Hematopoietic multipotent progenitor cell treated with erythropoietin and hydrocortisone succinate and interleukin-3 and kit ligand, for 15 days (in vitro differentiated cells): ENCODE measurements around the gene PRR15.
"Not testable (repeated sequence)": the region's sequence is repeated elsewhere in the genome, so short reads cannot be mapped to it uniquely, and the experiment has no call there.

Experiments used
- DNase-seq: peaks from one replicate; pipeline ENCODE4 v3.0.0-alpha.2; 2015; ENCODE audit warnings: low spot score

The PRR15 gene

DNA sequence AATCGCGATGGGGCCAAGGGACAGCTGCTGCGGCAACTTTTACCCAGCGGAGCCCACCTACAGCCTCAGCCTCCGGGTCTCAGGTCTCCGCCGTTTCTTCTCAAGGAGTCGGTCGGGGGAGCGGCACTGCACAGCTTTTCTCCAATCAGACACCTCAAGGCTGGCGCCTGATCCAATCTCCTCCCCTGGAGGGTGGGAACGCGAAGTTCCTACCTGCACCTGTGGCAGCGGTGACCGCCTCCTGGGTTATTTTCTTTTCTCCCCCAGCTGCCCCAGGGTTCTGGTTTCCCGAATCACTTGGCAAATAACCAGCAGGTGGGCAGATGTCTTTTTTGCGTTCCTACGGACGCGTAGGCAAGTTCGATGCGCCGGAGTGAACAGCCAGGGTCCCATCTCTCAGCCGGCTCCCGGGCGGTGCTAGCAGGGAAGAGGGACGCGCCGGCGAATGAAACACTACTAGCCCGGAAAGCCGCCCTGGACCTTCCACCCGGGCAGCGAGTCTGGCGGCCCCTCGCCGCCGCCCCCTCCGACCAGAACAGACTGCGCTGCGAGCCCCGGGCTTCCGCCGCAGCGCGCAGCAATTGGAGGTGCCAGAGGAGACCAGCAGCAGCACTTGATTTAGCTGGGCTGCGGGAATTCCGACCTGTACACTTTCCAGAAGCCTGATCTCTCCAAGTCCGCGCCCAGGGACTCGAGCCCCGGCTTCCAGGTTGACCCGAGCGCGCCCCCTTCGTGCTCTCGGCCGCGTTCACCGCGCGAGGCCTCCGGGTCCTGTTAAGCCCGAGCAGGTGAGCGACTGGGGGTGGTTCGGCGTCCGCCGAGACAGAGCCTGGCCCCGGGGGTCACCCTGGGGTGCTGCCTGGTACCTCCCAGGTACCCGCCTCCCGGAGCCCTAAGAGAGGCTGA, at the start of gene PRR15:
Gene PRR15 (plus strand): TSS at position 246 of the 906 bp plus-strand sequence. CDS start 2,495 bp downstream, outside the sequence.
- DNase-seq, result no peak

GRCh38 chr7:29516491-29516890, 47.1 kb upstream of the PRR15 start:
- no peak for DNase-seq

- no peak for DNase-seq
These were observed 45.0 kb upstream of the PRR15 start for GRCh38 chr7:29518616-29519015.

DNA sequence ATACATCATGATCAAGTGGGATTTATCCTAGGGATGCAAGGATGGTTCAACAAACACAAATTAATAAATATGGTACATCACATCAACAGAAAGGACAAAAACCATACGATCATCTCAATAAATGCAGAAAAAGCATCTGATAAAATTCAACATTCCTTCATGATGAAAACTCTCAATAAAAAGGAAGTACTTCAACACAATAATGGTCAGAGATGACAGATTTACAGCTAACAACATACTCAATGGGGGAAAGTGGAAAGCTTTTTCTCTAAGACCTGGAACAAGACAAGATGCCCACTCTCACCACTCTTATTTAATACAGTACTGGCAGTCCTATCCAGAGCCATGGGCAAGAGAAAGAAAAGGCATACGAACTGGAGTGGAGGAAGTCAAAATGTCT, 39.9 kb upstream of the PRR15 start:
- no peak for DNase-seq

- no peak for DNase-seq
These were observed 36.0 kb upstream of the PRR15 start for GRCh38 chr7:29527505-29528108.

GRCh38 chr7:29528526-29528925, 35.1 kb upstream of the PRR15 start:
- not testable (repeated sequence) for DNase-seq

GRCh38 chr7:29538389-29538788, 25.2 kb upstream of the PRR15 start:
- DNase-seq, result no peak

GRCh38 chr7:29539471-29539870, 24.2 kb upstream of the PRR15 start:
- DNase-seq, result no peak

- DNase-seq, result no peak
These were observed 16.2 kb upstream of the PRR15 start for GRCh38 chr7:29547421-29547820.

DNA sequence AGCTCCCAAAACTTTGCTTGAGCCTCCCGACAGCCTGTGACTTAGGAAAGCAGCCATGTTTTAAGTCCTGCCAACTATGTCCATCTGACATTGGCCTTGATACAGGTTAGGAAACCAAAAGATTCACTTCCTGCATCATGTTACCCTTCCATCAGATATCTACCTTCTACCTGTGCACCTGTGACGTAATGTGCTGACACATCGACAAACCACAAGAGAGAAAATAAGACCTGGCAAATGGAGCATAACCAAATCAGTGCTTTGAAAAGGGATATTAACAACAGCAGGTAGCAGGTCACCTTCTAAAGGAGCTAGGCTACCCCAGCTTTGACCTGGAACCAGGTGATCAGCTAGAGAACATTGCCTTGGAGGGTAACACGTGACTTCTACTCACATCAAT, 14.8 kb upstream of the PRR15 start:
- no peak for DNase-seq

DNA sequence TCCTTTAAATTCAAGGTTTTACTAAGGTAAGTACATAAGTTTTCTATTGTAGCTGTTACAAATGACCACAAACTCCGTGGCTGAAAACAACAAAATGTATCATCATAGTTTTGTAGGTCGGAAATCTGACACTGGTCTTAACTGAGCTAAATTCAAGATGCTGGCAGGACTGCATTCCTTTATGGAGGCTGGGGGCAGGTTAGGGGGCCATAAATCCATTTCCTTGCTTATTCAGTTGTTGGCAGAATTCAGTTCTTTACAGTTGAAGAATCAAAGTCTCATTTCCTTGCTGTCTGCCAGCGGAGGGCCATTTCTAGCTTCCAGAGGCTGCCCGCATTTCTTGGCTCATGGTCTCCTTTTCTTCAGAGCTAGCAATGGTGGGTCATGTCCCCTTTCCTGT, 11.2 kb upstream of the PRR15 start:
- DNase-seq, result no peak

DNA sequence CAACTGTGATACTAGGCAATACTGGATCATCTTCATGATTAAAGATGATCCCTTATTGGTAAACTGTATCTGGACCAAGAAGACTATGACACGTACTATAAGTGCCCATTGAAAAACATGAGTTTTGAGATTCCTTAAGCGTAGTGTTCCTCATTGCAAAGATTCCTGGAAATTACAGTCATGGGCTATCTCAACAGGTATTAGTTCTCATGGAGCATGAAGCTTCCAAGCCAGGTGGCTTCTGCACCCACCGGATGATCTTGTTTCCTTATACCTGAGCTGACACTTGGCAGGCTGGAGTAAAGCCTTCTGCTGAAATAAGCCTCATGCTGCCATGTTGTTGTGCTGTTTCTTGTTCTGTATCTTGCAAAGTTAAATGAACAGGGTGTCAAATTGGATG, 8.6 kb upstream of the PRR15 start:
- no peak for DNase-seq

DNA sequence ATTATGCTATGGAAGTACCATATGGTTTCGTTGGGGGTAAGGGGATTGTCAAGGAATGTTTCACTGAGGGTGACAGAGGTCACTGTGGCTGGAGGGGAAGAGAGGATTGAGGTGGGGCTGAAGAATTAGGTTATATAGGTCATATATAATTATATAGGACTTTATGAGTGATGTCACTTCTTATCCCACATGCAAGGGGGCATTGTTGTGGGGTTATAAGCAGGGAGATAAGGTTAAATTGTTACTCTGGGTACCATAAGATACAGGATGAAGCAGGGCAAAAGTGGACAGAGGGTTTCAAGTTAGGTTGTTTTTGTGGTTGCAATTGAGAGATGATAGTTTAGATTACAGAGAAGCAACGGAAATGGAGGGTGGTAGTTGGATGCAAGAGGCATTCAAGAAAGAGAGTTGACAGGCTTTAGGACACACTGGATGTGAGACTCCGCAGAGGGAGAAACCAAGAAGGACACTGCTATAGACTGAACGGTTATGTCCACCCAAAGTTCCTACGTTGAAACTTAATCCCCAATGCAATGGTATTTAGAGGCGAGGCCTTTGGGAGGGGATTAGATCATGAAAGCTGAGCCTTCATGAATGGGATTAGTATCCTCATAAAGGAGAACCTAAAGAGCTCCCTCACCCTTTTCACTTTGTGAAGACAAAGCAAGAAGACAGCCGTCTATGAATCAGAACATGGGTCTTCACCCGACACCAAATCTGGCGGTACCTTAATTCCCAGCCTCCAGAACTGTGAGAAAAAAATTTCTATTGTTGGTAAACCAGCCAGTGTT, 7.0 kb upstream of the PRR15 start:
- DNase-seq, result no peak

- no peak for DNase-seq
These were observed 5.7 kb upstream of the PRR15 start for GRCh38 chr7:29557954-29558353.

GRCh38 chr7:29561271-29561670, 2.4 kb upstream of the PRR15 start:
- no peak for DNase-seq

GRCh38 chr7:29562307-29562706, 1.3 kb upstream of the PRR15 start:
- DNase-seq, result no peak

DNA sequence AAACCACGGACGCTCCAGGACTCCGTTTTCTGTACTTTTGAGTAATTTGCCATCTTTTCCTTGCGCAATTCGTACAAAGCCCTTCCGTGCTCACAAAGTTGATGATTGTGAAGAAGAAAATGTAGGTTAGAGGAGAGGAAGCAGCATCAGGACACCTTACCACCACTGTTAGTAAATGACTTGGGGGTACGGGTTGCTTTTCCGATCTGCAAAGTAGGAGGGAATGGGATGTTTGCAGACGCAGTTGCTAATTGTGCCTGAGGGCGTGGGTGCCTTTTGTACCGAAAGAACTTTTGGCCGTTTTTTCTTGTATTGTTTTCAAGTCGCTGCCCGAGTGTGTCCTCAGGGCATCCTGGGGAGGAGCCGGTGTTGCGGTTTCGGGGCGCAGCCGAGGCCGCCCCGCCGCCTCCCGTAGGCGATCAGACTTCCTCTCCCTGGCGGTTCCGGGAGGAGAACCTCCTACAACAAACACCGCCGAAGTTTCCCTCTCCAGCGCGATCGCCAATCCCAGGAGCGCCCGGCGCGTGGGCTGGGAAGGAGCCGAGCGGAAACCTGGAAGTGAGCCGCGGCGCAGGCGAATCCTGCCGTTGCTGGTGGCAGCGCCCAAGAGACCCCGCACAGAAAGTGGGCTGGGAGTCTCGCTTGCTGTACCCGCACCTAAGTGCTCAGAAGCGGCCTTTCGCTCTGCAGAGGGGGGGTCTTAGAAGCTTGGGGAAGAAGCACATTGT, 1.0 kb downstream of the PRR15 start:
- no peak for DNase-seq

DNA sequence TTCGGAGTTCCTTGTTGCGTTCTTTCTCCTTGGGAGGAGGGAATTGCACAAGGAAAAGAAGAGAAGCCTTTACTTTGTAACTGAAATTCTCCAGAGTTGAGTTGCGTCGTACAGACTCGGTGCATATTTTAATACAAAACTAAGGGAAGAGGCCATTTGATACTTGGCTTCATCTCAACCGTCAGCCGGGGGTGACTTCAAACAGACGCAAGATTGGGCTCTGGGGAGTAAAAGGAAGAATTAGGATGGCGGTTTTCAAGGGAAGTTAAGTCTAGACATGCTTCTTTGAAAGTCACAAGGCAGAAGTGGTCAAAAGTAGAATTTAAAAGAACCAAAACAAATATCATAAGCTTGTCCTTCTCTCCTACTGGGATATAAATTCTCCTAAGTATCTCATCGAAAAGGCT, 1.6 kb downstream of the PRR15 start:
- no peak for DNase-seq

DNA sequence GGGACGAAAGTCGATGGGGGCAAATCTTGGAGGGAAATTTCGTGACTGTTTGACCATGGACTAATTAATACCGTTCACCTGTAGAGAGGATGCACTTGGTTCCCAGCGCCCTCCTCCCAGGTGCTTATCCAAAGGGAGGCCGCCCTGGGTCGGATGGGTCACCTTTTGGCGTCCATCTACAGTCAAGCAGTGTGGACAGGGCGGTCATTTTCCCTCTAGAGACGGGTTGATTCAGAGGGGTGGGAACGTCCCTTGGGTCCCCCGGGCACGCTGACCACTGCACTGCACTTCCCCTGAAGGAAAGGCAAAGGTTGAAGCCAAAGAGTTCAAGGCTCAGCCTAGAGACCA, 2.0 kb downstream of the PRR15 start:
- no peak for DNase-seq

- no peak for DNase-seq
These were observed 2.5 kb downstream of the PRR15 start for GRCh38 chr7:29565982-29566746.

DNA sequence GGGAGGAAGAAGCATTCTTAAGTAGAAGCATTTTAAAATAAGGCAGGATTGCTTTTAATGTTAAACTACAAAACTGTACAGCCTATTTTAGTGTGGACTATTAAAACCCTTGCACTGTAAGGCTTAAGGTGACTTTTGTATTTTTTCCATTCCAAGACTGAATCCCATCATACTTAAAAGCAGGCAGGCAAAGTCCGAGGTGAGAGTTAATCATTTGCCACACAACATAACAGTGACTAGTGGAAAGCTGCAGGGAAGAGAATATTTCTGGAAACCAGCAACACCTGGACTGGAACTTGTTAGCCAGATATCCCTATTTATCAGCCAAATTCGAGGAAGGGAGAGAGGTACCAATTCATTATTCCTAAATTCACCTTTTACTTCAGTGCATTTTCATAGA, 3.5 kb downstream of the PRR15 start:
- DNase-seq, result no peak
